ENCODE measurements around the gene IPO11. TPM values are rescaled to one million over a fixed set of nuclear protein-coding genes. Genes with fewer than 3 reads are reported as not detected.
"Not testable (repeated sequence)": the region's sequence is repeated elsewhere in the genome, so short reads cannot be mapped to it uniquely, and the experiment has no call there.

IPO11 gene
- total RNA-seq, 1 experiment from 2014 or later: 47.1 TPM

GRCh38 chr5:62506659-62507460, 94.3 kb downstream of the IPO11 start:
- Histone ChIP-seq H2AFZ (no peak overlapping the region), H3K79me2 (ENCODE audit: low read depth) (no peaks in the 10 kb centered on the region), H3K9me3 (ENCODE audit: insufficient read depth, low read depth) (no peaks in the 10 kb centered on the region), H3K36me3 (ENCODE audit: low read depth) (no peaks in the 10 kb centered on the region), H3K27ac (no peak overlapping the region), H3F3A (ENCODE audit: insufficient read depth, low read depth) (no peaks in the 10 kb centered on the region), H3K4me3 (no peak overlapping the region), H4K20me1 (ENCODE audit: insufficient read depth) (no peaks in the 10 kb centered on the region; the same call in 1 of the 2 replicates), H3K4me1 (replicated peaks; ENCODE audit: insufficient read depth) (no peaks in the 10 kb centered on the region), H3K27me3 (ENCODE audit: insufficient read depth, low read depth) (no peaks in the 10 kb centered on the region), H3K4me2 (no peak overlapping the region), H3K9me2 (ENCODE audit: insufficient read depth) (no peaks in the 10 kb centered on the region)
- CTCF ChIA-PET: no interaction called here
- POLR2A ChIA-PET (ENCODE audit: unreplicated experiment): no interaction called here
- no peak for DNase-seq
- no peak for TF ChIP-seq EZH2 (IDR thresholded peaks at IDR 0.05; ENCODE audit: low read depth)
- BruUV-seq (replicated peaks): no TSS peak
- intact Hi-C loops (cut with micrococcal nuclease; ENCODE audit: unreplicated experiment): no loop called here

DNA sequence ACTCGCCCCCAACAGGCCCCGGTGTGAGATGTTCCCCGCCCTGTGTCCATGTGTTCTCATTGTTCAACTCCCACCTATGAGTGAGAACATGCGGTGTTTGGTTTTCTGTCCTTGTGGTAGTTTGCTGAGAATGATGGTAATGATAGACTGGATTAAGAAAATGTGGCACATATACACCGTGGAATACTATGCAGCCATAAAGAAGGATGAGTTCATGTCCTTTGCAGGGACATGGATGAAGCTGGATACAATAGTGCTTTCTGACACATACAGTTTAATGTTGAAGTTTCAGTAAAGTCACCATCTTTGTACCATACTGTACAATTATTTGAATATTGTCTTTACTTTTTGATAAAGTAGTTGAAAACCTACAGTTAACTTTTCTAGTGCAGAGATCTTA, 96.2 kb downstream of the IPO11 start:
- H4K20me1 ChIP-seq (ENCODE audit: insufficient read depth); H3K9me2 ChIP-seq (ENCODE audit: insufficient read depth); H3K9me3 ChIP-seq (ENCODE audit: insufficient read depth, low read depth); H3K27me3 ChIP-seq (ENCODE audit: insufficient read depth, low read depth); H3K4me3 ChIP-seq; BruUV-seq (replicated peaks); DNase-seq; POLR2A ChIA-PET (ENCODE audit: unreplicated experiment); H3K36me3 ChIP-seq (ENCODE audit: low read depth); H3K4me1 ChIP-seq (replicated peaks; ENCODE audit: insufficient read depth); H2AFZ ChIP-seq; H3K4me2 ChIP-seq; H3K27ac ChIP-seq; intact Hi-C loops (cut with micrococcal nuclease; ENCODE audit: unreplicated experiment); H3K79me2 ChIP-seq (ENCODE audit: low read depth); H3F3A ChIP-seq (ENCODE audit: insufficient read depth, low read depth): not testable (repeated sequence)
- CTCF ChIA-PET: interaction anchor here (0.6 kb wide), 1 partner anchor 78 kb away, joined by 3 read pairs; no protein-coding TSS in a partner anchor

- Histone ChIP-seq H3K9me2 (ENCODE audit: insufficient read depth) (no peaks in the 10 kb centered on the region), H3K4me2 (no peak overlapping the region), H3K79me2 (ENCODE audit: low read depth) (no peaks in the 10 kb centered on the region), H3F3A (ENCODE audit: insufficient read depth, low read depth) (no peaks in the 10 kb centered on the region), H3K4me1 (replicated peaks; ENCODE audit: insufficient read depth) (no peaks in the 10 kb centered on the region), H3K27ac (no peak overlapping the region), H3K27me3 (ENCODE audit: insufficient read depth, low read depth) (no peaks in the 10 kb centered on the region), H3K4me3 (no peak overlapping the region), H3K9me3 (ENCODE audit: insufficient read depth, low read depth) (no peaks in the 10 kb centered on the region), H2AFZ (no peak overlapping the region), H3K36me3 (ENCODE audit: low read depth) (no peaks in the 10 kb centered on the region), H4K20me1 (ENCODE audit: insufficient read depth) (no peaks in the 10 kb centered on the region; the same call in 1 of the 2 replicates)
- ChIA-PET CTCF (no interaction called here), POLR2A (ENCODE audit: unreplicated experiment) (no interaction called here)
- TF ChIP-seq CTCF (conservative IDR thresholded peaks at IDR 0.05) (no peak), EZH2 (IDR thresholded peaks at IDR 0.05; ENCODE audit: low read depth) (no peak)
- intact Hi-C loops (cut with micrococcal nuclease; ENCODE audit: unreplicated experiment): no loop called here
- no TSS peak for BruUV-seq (replicated peaks)
- no peak for DNase-seq
Measured at GRCh38 chr5:62509806-62510205, 97.2 kb downstream of the IPO11 start.

DNA sequence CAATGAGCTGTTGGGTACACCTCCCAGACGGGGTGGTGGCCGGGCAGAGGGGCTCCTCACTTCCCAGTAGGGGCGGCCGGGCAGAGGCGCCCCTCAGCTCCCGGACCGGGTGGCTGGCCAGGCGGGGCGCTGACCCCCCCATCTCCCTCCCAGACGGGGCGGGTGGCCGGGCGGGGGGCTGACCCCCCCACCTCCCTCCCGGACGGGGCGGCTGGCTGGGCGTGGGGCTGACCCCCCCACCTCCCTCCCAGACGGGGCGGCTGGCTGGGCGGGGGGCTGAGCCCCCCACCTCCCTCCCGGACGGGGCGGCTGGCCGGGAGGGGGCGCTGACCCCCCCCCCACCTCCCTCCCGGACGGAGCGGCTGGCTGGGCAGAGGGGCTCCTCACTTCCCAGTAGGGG, 100.5 kb downstream of the IPO11 start:
- BruUV-seq (replicated peaks); POLR2A ChIA-PET (ENCODE audit: unreplicated experiment); H3K36me3 ChIP-seq (ENCODE audit: low read depth): not testable (repeated sequence)

More for the DNA sequence above, 100.5 kb downstream of the IPO11 start:
- H3F3A ChIP-seq (ENCODE audit: insufficient read depth, low read depth); H3K4me1 ChIP-seq (replicated peaks; ENCODE audit: insufficient read depth); H4K20me1 ChIP-seq (ENCODE audit: insufficient read depth); H3K79me2 ChIP-seq (ENCODE audit: low read depth); H3K9me2 ChIP-seq (ENCODE audit: insufficient read depth); H3K27ac ChIP-seq; H3K4me3 ChIP-seq; H3K4me2 ChIP-seq; H2AFZ ChIP-seq; H3K9me3 ChIP-seq (ENCODE audit: insufficient read depth, low read depth); DNase-seq; H3K27me3 ChIP-seq (ENCODE audit: insufficient read depth, low read depth); intact Hi-C loops (cut with micrococcal nuclease; ENCODE audit: unreplicated experiment); CTCF ChIA-PET: not testable (repeated sequence)
